ENCODE data around the gene EPHA1.

The EPHA1 gene

GRCh38 chr7:143399151-143399550, 9.5 kb downstream of the EPHA1 start:
- H3K27me3 ChIP-seq (ENCODE audit: low read depth, low read length): no peaks in the 10 kb centered on the region
- H3K4me1 ChIP-seq (ENCODE audit: control insufficient read depth in 1 of 2, insufficient read depth in 2 of 2, low read length in 2 of 2): peaks cover 5 to 7% of the 10 kb centered on the region in 2 donors
- no peaks in the 10 kb centered on the region for H3K36me3 ChIP-seq (ENCODE audit: control insufficient read depth in 1 of 2, insufficient read depth in 2 of 2, low read length in 2 of 2)
- H3K9me3 ChIP-seq (ENCODE audit: control insufficient read depth in 1 of 2, low read length in 2 of 2): no peaks in the 10 kb centered on the region
- no peak overlapping the region for H3K4me3 ChIP-seq (ENCODE audit: low read depth in 1 of 2, low read length in 2 of 2)
- no peak overlapping the region for H3K27ac ChIP-seq (ENCODE audit: low read length)

GRCh38 chr7:143398616-143399015, 10.0 kb downstream of the EPHA1 start:
- H3K36me3 ChIP-seq (ENCODE audit: control insufficient read depth in 1 of 2, insufficient read depth in 2 of 2, low read length in 2 of 2): no peaks in the 10 kb centered on the region
- H3K4me3 ChIP-seq (ENCODE audit: low read depth in 1 of 2, low read length in 2 of 2): no peak overlapping the region
- no peak overlapping the region for H3K27ac ChIP-seq (ENCODE audit: low read length)
- H3K9me3 ChIP-seq (ENCODE audit: control insufficient read depth in 1 of 2, low read length in 2 of 2): no peaks in the 10 kb centered on the region
- peaks cover 7 to 8% of the 10 kb centered on the region in 2 donors for H3K4me1 ChIP-seq (ENCODE audit: control insufficient read depth in 1 of 2, insufficient read depth in 2 of 2, low read length in 2 of 2)
- no peaks in the 10 kb centered on the region for H3K27me3 ChIP-seq (ENCODE audit: low read depth, low read length)

DNA sequence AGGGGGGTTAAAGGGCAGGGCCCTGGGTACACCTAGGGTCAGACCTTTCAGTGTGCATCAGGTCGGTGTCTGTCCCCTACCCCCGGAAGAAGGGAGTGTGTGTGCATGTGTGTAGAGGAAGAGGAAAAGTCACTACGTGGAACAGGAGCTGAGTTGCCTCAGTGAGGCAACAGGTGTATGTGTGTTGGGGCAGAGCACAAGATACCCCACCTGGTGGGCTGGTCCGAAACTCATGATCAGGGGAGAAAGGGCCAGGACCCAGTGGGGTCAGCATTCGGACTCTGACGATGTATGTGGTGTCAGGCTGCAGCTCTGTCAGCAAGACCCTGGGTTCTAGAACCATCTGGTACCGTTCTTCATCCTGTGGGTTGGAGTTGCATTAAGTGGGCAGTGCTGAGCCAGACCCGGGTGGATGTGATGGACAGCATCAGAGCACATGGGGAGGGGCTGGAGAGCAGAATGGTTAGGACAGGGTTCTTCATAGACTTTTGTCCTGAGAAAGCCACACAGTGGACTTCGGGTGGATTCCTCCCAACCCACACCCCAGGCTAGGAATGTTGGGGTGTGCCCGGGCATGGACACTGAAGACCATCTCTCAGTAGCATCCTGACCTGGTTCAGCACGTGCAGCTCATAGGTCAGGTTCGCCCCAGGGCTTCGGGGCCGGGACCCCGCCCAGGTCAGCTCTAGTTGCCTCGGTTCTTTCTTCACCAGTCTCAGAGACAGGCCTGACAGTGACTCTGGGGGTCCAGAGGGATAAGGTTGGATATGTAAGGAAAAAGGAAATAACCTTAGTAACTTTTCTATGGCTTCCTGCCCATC, 10.7 kb downstream of the EPHA1 start:
- Histone ChIP-seq H3K4me1 (ENCODE audit: control insufficient read depth in 1 of 2, insufficient read depth in 2 of 2, low read length in 2 of 2) (peaks cover 8 to 13% of the 10 kb centered on the region in 2 donors), H3K9me3 (ENCODE audit: control insufficient read depth in 1 of 2, low read length in 2 of 2) (no peaks in the 10 kb centered on the region), H3K27ac (ENCODE audit: low read length) (no peak overlapping the region), H3K27me3 (ENCODE audit: low read depth, low read length) (no peaks in the 10 kb centered on the region), H3K4me3 (ENCODE audit: low read depth in 1 of 2, low read length in 2 of 2) (no peak overlapping the region), H3K36me3 (ENCODE audit: control insufficient read depth in 1 of 2, insufficient read depth in 2 of 2, low read length in 2 of 2) (peaks cover 0 to 2% of the 10 kb centered on the region in 2 donors)

DNA sequence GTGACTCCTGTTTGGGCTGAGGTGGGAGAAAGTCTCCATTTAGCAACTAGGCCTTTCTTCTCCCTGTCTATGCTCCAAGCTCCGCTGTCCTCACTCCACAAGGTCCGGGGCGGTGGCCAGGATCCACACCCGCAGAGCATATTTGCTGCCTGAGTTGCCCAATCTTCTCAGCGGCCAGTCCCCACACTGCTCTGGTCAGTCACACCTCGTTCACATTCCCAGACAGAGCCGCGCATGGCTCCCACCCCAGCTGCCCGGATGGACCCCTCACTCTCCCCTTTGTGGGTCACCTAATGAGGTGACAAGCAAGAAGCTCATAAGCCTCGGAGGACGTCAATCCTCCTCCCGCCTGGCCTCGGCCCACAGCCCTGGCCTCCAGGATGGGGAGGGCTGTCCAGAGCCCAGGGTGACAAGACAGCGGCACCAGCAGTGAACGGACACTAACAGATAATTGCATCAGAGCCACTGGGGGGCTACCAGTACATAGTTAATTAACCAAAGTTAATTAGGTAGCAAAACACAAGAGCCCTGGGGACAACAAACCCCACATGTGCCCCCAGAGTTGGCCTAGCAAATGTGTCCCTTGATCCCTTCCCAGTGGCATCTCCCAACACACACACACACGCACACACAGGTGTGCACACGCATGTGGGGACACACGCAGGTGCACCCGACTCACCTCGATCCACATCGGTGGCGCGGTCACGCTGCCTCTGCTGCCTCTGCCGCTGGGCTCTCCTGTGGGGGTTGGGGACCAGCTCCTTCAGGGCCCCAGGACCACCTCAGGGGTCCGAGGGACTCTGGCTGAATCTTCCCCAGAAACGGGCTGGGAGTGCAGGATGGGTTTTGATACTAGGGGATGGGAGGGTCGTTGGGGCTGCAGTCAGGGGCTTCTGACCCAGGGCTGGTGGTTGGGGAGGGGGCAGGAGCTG, 11.8 kb downstream of the EPHA1 start:
- Histone ChIP-seq H3K4me1 (ENCODE audit: control insufficient read depth in 1 of 2, insufficient read depth in 2 of 2, low read length in 2 of 2) (peaks cover 15 to 22% of the 10 kb centered on the region in 2 donors), H3K4me3 (ENCODE audit: low read depth in 1 of 2, low read length in 2 of 2) (no peak overlapping the region), H3K27ac (ENCODE audit: low read length) (no peak overlapping the region), H3K27me3 (ENCODE audit: low read depth, low read length) (no peaks in the 10 kb centered on the region), H3K9me3 (ENCODE audit: control insufficient read depth in 1 of 2, low read length in 2 of 2) (no peaks in the 10 kb centered on the region), H3K36me3 (ENCODE audit: control insufficient read depth in 1 of 2, insufficient read depth in 2 of 2, low read length in 2 of 2) (peaks cover 0 to 6% of the 10 kb centered on the region in 2 donors)

GRCh38 chr7:143396182-143396581, 12.5 kb downstream of the EPHA1 start:
- H3K27ac ChIP-seq (ENCODE audit: low read length): no peak overlapping the region
- H3K36me3 ChIP-seq (ENCODE audit: control insufficient read depth in 1 of 2, insufficient read depth in 2 of 2, low read length in 2 of 2): peaks cover 4 to 10% of the 10 kb centered on the region in 2 donors

DNA sequence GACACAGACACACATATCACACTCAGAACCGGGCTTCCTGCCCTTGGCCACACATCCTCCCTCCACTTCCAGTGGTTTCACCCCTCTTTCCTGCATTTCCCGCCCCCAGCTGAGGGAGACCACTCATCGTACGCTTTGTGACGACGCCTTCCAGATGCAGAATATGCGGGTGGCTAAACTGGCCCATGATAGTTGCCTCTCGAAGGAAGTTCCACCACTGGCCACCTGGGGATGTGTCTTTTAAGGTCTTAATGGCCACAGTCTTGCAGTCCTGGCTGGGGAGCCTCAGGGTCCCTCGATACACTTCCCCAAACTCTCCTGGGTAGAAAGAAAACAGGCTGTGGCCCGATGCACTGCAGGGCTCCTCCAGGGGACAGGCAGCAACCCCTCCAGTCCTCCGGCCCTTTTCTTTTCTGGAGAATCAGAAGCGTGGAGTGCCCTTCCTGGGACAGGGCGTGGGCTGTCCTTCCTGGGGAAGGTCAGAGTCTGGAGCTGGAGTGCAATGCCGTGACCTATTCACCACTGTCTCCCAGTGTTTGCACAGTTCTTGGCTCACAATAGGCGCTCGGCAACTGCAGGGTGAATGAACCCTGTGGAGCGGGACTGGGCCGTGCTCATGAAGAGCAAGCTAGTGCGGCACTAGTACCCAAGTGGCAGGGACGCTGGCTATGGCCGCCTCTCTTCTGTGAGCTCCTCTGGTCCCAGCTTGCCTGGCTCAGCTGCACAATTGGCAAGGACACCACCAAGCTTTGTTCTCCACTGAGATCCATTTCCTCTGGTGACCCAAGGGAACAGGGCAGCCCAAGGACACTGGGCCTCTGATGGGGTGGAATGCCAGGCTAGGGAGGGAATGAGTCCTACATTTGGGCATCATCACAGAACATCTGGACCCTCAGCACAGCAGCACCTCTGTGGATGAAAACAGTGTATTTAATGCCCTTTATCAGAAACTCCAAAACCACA, 13.2 kb downstream of the EPHA1 start:
- Histone ChIP-seq H3K4me3 (ENCODE audit: low read depth in 1 of 2, low read length in 2 of 2) (no peak overlapping the region), H3K9me3 (ENCODE audit: control insufficient read depth in 1 of 2, low read length in 2 of 2) (no peaks in the 10 kb centered on the region), H3K27ac (ENCODE audit: low read length) (no peak overlapping the region), H3K4me1 (ENCODE audit: control insufficient read depth in 1 of 2, insufficient read depth in 2 of 2, low read length in 2 of 2) (peaks cover 24 to 36% of the 10 kb centered on the region in 2 donors), H3K36me3 (ENCODE audit: control insufficient read depth in 1 of 2, insufficient read depth in 2 of 2, low read length in 2 of 2) (peaks cover 9 to 14% of the 10 kb centered on the region in 2 donors), H3K27me3 (ENCODE audit: low read depth, low read length) (no peaks in the 10 kb centered on the region)

More at GRCh38 chr7:143396182-143396581, 12.5 kb downstream of the EPHA1 start:
- no peak overlapping the region for H3K4me3 ChIP-seq (ENCODE audit: low read depth in 1 of 2, low read length in 2 of 2)
- no peaks in the 10 kb centered on the region for H3K9me3 ChIP-seq (ENCODE audit: control insufficient read depth in 1 of 2, low read length in 2 of 2)
- peaks cover 19 to 29% of the 10 kb centered on the region in 2 donors for H3K4me1 ChIP-seq (ENCODE audit: control insufficient read depth in 1 of 2, insufficient read depth in 2 of 2, low read length in 2 of 2)
- H3K27me3 ChIP-seq (ENCODE audit: low read depth, low read length): no peaks in the 10 kb centered on the region

DNA sequence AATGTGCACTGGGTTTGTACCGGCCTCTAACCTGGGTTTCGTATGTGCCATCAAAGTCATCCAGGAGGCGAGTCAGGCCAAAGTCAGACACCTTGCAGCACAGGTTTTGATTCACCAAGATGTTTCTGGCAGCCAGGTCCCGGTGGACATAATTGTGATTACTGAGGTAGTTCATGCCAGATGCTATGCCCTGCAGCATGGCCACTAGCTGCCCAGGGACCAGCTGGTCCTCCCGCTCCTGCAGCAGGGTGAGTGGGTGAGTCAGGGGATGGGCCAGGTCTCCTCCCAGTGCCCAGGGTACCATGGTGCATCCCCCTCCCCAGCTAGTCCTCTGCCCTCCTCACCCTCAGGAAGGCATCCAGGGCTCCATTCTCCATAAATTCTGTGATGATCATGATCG, 13.9 kb downstream of the EPHA1 start:
- H3K27ac ChIP-seq (ENCODE audit: low read length): no peak overlapping the region
- H3K36me3 ChIP-seq (ENCODE audit: control insufficient read depth in 1 of 2, insufficient read depth in 2 of 2, low read length in 2 of 2): peaks cover 15 to 20% of the 10 kb centered on the region in 2 donors
- H3K9me3 ChIP-seq (ENCODE audit: control insufficient read depth in 1 of 2, low read length in 2 of 2): no peaks in the 10 kb centered on the region
- peaks cover 26 to 43% of the 10 kb centered on the region in 2 donors for H3K4me1 ChIP-seq (ENCODE audit: control insufficient read depth in 1 of 2, insufficient read depth in 2 of 2, low read length in 2 of 2)
- H3K4me3 ChIP-seq (ENCODE audit: low read depth in 1 of 2, low read length in 2 of 2): no peak overlapping the region
- H3K27me3 ChIP-seq (ENCODE audit: low read depth, low read length): no peaks in the 10 kb centered on the region

GRCh38 chr7:143394068-143394467, 14.6 kb downstream of the EPHA1 start:
- H3K4me1 ChIP-seq (ENCODE audit: control insufficient read depth in 1 of 2, insufficient read depth in 2 of 2, low read length in 2 of 2): peaks cover 26 to 44% of the 10 kb centered on the region in 2 donors
- H3K4me3 ChIP-seq (ENCODE audit: low read depth in 1 of 2, low read length in 2 of 2): no peak overlapping the region
- H3K27me3 ChIP-seq (ENCODE audit: low read depth, low read length): no peaks in the 10 kb centered on the region
- H3K9me3 ChIP-seq (ENCODE audit: control insufficient read depth in 1 of 2, low read length in 2 of 2): no peaks in the 10 kb centered on the region
- H3K27ac ChIP-seq (ENCODE audit: low read length): no peak overlapping the region
- peaks cover 23 to 28% of the 10 kb centered on the region in 2 donors for H3K36me3 ChIP-seq (ENCODE audit: control insufficient read depth in 1 of 2, insufficient read depth in 2 of 2, low read length in 2 of 2)

DNA sequence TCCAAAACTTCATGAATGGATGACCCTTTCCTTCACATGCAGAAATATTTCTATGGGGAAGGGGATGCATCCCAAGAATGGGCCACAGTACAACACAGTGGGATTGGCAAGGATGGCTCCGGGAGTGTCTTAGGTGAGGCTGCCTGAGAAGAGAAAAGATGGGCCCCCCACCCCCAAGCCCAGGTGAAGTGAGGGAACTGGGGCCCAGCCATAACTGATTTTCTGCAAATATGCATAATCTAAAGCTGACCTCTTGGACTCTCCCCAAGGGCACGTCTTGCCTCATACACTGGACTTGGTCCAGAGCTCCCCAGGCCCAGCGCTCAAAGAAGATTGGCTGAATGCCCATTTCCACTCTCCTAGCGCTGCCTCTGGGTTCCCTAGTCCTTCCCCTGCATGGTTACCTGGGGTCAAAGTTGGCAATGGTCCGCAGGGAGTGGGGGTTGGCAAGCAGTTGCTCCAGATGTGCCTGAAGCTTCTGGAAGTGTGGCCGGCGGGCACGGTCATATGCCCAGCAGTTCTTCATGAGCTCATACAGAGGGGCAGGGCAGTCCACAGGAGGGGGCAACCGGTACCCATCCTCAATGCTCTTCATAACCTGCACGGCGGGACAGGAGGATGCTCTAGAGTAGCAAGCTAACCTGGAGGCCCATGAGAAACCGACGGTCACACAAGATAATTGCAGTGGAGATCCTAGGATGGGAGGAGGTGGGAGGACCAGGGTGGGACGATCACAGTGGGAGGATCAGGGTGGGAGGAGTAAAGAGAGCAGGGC, 15.2 kb downstream of the EPHA1 start:
- Histone ChIP-seq H3K4me3 (ENCODE audit: low read depth in 1 of 2, low read length in 2 of 2) (no peak overlapping the region), H3K36me3 (ENCODE audit: control insufficient read depth in 1 of 2, insufficient read depth in 2 of 2, low read length in 2 of 2) (peaks cover 29 to 32% of the 10 kb centered on the region in 2 donors), H3K27me3 (ENCODE audit: low read depth, low read length) (no peaks in the 10 kb centered on the region), H3K4me1 (ENCODE audit: control insufficient read depth in 1 of 2, insufficient read depth in 2 of 2, low read length in 2 of 2) (peaks cover 26 to 46% of the 10 kb centered on the region in 2 donors), H3K9me3 (ENCODE audit: control insufficient read depth in 1 of 2, low read length in 2 of 2) (no peaks in the 10 kb centered on the region), H3K27ac (ENCODE audit: low read length) (no peak overlapping the region)

GRCh38 chr7:143392875-143393266, 15.8 kb downstream of the EPHA1 start:
- peaks cover 26 to 47% of the 10 kb centered on the region in 2 donors for H3K4me1 ChIP-seq (ENCODE audit: control insufficient read depth in 1 of 2, insufficient read depth in 2 of 2, low read length in 2 of 2)
- no peaks in the 10 kb centered on the region for H3K9me3 ChIP-seq (ENCODE audit: control insufficient read depth in 1 of 2, low read length in 2 of 2)
- H3K27ac ChIP-seq (ENCODE audit: low read length): no peak overlapping the region
- peaks cover 35 to 37% of the 10 kb centered on the region in 2 donors for H3K36me3 ChIP-seq (ENCODE audit: control insufficient read depth in 1 of 2, insufficient read depth in 2 of 2, low read length in 2 of 2)
- H3K27me3 ChIP-seq (ENCODE audit: low read depth, low read length): no peaks in the 10 kb centered on the region
- no peak overlapping the region for H3K4me3 ChIP-seq (ENCODE audit: low read depth in 1 of 2, low read length in 2 of 2)

Measured in muscle layer of duodenum (tissue), 2 donors.